Activated B cell treated with CpG ODN at 0.5 μM for 24 hours (primary cell): ENCODE measurements around the gene TCAP. TPM values are rescaled to one million over a fixed set of nuclear protein-coding genes. Genes with fewer than 3 reads are reported as not detected.

Experiments
- ATAC-seq: fragments of 200-7000 bp; cut with Tn5 transposase; one replicate; pipeline ENCODE4 v1.10.0; 2021; ENCODE audit warnings: low read depth, mild to moderate bottlenecking, moderate library complexity
- CTCF ChIA-PET: fragments of 350-600 bp; sonication (Branson Sonifier 250); formaldehyde crosslinking; loops from one replicate; lab custom pipeline; 2021; ENCODE audit warnings: antibody characterized with exemption; lab: Charles Lee
- POLR2A ChIA-PET: fragments of 350-600 bp; sonication (Branson Sonifier 250); formaldehyde crosslinking; loops from one replicate; lab custom pipeline; 2021; ENCODE audit warnings: antibody characterized with exemption; lab: Charles Lee
- DNase-seq: peaks from one replicate; pipeline ENCODE4 v3.0.0; 2022
- H3K27ac Mint-ChIP-seq: one replicate; pipeline ENCODE4 v1.8.0; 2020; ENCODE audit warnings: mixed read lengths
- H3K27me3 Mint-ChIP-seq: one replicate; pipeline ENCODE4 v1.8.0; 2021; ENCODE audit warnings: mixed read lengths
- H3K36me3 Mint-ChIP-seq: one replicate; pipeline ENCODE4 v1.8.0; 2021; ENCODE audit warnings: low read depth, mixed read lengths
- H3K4me1 Mint-ChIP-seq: one replicate; pipeline ENCODE4 v1.8.0; 2021; ENCODE audit warnings: mixed read lengths
- H3K4me3 Mint-ChIP-seq: one replicate; pipeline ENCODE4 v1.8.0; 2020; ENCODE audit warnings: mild to moderate bottlenecking, mixed read lengths
- H3K9me3 Mint-ChIP-seq: one replicate; pipeline ENCODE4 v1.8.0; 2020; ENCODE audit warnings: mixed read lengths
- intact Hi-C: fragments of 100-400 bp; cut with micrococcal nuclease; formaldehyde crosslinking; loops from one replicate; pipeline ENCODE4 v1.15.1; 2024
- total RNA-seq: library from RNA; stranded (reverse); gene quantifications from 2 replicates; pipeline ENCODE4 v1.2.3, GENCODE V29; 2022
- TF ChIP-seq, protein P1 (sequence below): fragments of 200-600 bp; IDR thresholded peaks from one replicate; pipeline ENCODE4 v1.8.0; 2022; ENCODE audit warnings: antibody characterized with exemption, mild to moderate bottlenecking

The TCAP gene
- total RNA-seq, 1 donor from 2014 or later: 2.3 TPM

DNA sequence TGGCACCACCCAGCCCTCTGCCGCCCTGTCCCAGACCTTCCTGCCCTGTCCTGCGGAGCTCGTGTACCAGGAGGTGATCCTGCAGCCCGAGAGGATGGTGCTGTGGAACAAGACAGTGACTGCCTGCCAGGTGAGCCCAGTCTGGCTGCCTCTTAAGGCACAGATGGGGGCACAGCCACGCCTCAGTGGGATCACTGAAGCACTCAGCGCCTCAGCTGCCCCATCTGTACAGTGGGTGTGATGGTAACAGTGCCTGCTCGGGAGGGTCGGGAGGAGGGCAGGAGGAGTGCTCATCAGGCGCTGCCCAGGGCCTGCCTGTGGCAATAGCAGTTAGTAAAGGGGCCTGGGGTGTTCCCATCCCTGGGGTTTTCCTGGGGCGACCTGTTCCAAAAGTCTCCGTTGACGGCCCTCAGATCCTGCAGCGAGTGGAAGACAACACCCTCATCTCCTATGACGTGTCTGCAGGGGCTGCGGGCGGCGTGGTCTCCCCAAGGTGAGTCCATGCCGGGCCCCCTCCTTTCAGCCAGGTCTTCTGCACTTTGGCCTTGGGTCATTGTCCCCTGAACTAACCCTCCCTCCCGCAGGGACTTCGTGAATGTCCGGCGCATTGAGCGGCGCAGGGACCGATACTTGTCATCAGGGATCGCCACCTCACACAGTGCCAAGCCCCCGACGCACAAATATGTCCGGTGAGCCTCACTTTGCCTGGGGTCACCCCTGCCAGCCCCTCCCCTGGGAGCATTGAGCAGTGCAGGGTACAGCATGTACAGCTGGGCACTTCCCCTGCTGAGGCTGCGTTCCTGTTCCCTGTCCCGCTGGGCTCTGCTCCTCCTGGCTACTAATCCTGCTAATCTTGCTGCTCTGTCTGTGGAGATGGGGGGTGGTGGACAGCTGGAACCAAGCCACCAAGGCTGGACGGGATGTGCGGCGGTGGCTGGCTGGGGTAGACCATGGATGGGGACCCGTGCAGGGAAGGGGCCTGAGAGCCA lies 4.5 kb upstream of the TCAP start:
- ChIA-PET POLR2A (interaction anchor here (0.6 kb wide), 1 partner anchor 11 kb away, joined by 3 read pairs; no protein-coding TSS in a partner anchor), CTCF (interaction anchor here (0.6 to 1.2 kb wide), 5 partner anchors 8 to 39 kb away, joined by 3 to 8 read pairs (median 3); partner anchors contain the start of gene PNMT)
- Mint-ChIP-seq H3K27me3 (no peaks in the 10 kb centered on the region), H3K9me3 (no peaks in the 10 kb centered on the region), H3K27ac (peak overlapping the region; percentile 42), H3K36me3 (peaks cover 36% of the 10 kb centered on the region), H3K4me1 (peaks cover 46% of the 10 kb centered on the region), H3K4me3 (no peak overlapping the region)
- TF ChIP-seq, protein P1, sequence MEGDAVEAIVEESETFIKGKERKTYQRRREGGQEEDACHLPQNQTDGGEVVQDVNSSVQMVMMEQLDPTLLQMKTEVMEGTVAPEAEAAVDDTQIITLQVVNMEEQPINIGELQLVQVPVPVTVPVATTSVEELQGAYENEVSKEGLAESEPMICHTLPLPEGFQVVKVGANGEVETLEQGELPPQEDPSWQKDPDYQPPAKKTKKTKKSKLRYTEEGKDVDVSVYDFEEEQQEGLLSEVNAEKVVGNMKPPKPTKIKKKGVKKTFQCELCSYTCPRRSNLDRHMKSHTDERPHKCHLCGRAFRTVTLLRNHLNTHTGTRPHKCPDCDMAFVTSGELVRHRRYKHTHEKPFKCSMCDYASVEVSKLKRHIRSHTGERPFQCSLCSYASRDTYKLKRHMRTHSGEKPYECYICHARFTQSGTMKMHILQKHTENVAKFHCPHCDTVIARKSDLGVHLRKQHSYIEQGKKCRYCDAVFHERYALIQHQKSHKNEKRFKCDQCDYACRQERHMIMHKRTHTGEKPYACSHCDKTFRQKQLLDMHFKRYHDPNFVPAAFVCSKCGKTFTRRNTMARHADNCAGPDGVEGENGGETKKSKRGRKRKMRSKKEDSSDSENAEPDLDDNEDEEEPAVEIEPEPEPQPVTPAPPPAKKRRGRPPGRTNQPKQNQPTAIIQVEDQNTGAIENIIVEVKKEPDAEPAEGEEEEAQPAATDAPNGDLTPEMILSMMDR: no peak
- DNase-seq (no peak), ATAC-seq (no peak)
- intact Hi-C loops: no loop called here

DNA sequence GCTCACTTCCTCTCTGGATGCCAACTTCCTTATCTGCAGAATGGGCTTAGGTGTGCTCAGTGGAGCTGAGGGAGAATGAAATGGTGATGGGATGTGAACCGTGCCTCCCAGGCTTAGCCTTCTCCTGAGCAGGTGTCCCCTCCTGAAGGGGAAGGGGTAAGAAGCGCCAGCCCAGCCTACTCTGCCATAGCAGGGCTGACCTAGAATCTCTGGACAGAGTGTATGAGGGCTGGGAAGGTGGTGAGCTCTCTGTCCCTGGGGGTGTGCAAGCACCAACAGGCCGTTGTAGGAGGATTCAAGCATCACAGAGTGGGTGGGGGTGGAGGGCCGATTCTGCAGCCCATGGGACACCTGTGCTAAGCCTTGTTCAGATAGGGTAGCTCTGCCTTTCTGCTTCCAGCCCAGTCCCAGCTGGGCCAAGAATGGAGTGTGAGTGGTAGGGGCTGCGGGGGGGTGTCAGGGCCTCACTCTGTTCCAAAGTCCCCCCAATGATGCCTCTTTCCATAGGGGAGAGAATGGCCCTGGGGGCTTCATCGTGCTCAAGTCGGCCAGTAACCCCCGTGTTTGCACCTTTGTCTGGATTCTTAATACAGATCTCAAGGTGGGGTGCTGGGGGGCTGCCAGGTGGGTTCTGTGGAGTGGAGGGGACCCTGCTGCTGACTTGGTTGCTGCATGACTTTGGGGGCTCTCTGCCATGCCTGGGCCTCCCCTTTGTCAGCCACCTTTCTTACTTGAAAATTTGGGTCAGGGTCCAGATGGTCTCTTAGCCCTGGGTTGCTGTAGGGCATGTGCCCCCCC lies 3.2 kb upstream of the TCAP start:
- Mint-ChIP-seq H3K36me3 (peaks cover 33% of the 10 kb centered on the region), H3K27me3 (peaks cover 6% of the 10 kb centered on the region)

DNA sequence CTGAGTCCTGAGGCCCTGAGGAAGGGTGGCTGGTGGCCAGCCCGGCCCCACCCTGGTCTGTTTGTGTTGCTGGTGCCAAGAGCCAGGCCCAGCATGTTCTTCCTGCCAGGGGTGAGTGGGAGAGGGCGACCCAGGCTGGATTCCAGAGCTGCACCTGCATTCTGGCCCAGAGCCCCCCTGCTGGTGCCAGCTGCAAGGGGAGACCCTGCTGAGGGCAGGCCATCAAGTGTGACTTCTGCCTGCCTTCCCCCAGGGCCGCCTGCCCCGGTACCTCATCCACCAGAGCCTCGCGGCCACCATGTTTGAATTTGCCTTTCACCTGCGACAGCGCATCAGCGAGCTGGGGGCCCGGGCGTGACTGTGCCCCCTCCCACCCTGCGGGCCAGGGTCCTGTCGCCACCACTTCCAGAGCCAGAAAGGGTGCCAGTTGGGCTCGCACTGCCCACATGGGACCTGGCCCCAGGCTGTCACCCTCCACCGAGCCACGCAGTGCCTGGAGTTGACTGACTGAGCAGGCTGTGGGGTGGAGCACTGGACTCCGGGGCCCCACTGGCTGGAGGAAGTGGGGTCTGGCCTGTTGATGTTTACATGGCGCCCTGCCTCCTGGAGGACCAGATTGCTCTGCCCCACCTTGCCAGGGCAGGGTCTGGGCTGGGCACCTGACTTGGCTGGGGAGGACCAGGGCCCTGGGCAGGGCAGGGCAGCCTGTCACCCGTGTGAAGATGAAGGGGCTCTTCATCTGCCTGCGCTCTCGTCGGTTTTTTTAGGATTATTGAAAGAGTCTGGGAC lies 2.4 kb upstream of the TCAP start:
- H3K9me3 Mint-ChIP-seq: no peaks in the 10 kb centered on the region

More for the DNA sequence above, 3.2 kb upstream of the TCAP start:
- POLR2A ChIA-PET: no interaction called here
- CTCF ChIA-PET: interaction anchor here (1.2 kb wide), 1 partner anchor 9 kb away, joined by 3 read pairs; no protein-coding TSS in a partner anchor
- no peak for DNase-seq
- Mint-ChIP-seq H3K27ac (no peak overlapping the region), H3K9me3 (no peaks in the 10 kb centered on the region), H3K4me3 (no peak overlapping the region), H3K4me1 (peaks cover 50% of the 10 kb centered on the region)
- no peak for ATAC-seq
- intact Hi-C loops: no loop called here
- TF ChIP-seq, protein P1: no peak

DNA sequence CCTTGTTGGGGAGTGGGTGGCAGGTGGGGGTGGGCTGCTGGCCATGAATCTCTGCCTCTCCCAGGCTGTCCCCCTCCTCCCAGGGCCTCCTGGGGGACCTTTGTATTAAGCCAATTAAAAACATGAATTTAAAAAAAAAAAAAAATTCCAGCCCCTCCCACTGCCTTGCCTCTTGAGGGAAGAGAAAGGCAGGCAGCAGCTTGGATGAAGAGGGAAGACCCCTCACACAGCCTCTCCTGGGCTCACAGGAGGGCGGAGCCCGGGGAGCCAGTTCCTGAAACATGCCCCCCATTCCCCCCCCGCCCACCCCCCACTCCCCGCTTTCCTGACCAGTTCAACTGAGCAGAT lies 1.8 kb upstream of the TCAP start:
- ATAC-seq (no peak), DNase-seq (no peak)
- Mint-ChIP-seq H3K4me1 (peaks cover 46% of the 10 kb centered on the region), H3K27me3 (peaks cover 8% of the 10 kb centered on the region), H3K27ac (no peak overlapping the region), H3K9me3 (no peaks in the 10 kb centered on the region), H3K36me3 (peaks cover 28% of the 10 kb centered on the region), H3K4me3 (no peak overlapping the region)
- ChIA-PET CTCF (interaction anchor here (1.2 kb wide), 1 partner anchor 11 kb away, joined by 3 read pairs; no protein-coding TSS in a partner anchor), POLR2A (no interaction called here)
- TF ChIP-seq, protein P1: no peak
- intact Hi-C loops: no loop called here

More for the DNA sequence above, 2.4 kb upstream of the TCAP start:
- Mint-ChIP-seq H3K4me1 (peaks cover 51% of the 10 kb centered on the region), H3K27ac (no peak overlapping the region), H3K4me3 (no peak overlapping the region), H3K36me3 (peaks cover 31% of the 10 kb centered on the region), H3K27me3 (peaks cover 8% of the 10 kb centered on the region)
- ChIA-PET CTCF (interaction anchor here (1.2 kb wide), 1 partner anchor 10 kb away, joined by 3 read pairs; no protein-coding TSS in a partner anchor), POLR2A (interaction anchor here (0.7 kb wide), 1 partner anchor 42 kb away, joined by 4 read pairs; no protein-coding TSS in a partner anchor)
- TF ChIP-seq, protein P1: no peak
- ATAC-seq (no peak), DNase-seq (no peak)
- intact Hi-C loops: no loop called here
